Karpas-422 (cell line): ENCODE measurements around the gene PLK5. TPM values are rescaled to one million over a fixed set of nuclear protein-coding genes. Genes with fewer than 3 reads are reported as not detected.

Source experiments
- DNase-seq: peaks from one replicate; pipeline ENCODE4 v3.0.0-alpha.2; 2015
- H2AFZ ChIP-seq: fragments of 200-600 bp; sonication (generic); 2 replicates; pipeline ENCODE4 v1.6.1; 2014; ENCODE audit warnings: antibody characterized with exemption, low read length, mixed read lengths
- H3K27ac ChIP-seq: fragments of 200-600 bp; sonication (generic); 2 replicates; pipeline ENCODE4 v1.5.1; 2014; ENCODE audit warnings: mild to moderate bottlenecking, low read length, moderate library complexity
- H3K27me3 ChIP-seq: fragments of 200-600 bp; sonication (generic); 2 replicates; pipeline ENCODE4 v1.6.1; 2014; ENCODE audit warnings: low read length, mixed read lengths
- H3K36me3 ChIP-seq: fragments of 200-600 bp; sonication (generic); 2 replicates; pipeline ENCODE4 v1.6.1; 2014; ENCODE audit warnings: low read length, mixed read lengths; ENCODE audit not compliant: insufficient read depth
- H3K4me1 ChIP-seq: fragments of 200-600 bp; sonication (generic); 2 replicates; pipeline ENCODE4 v1.6.1; 2014; ENCODE audit warnings: mild to moderate bottlenecking, low read length, mixed read lengths
- H3K4me2 ChIP-seq: fragments of 200-600 bp; sonication (generic); 2 replicates; pipeline ENCODE4 v1.6.1; 2014; ENCODE audit warnings: low read length, low read depth, mild to moderate bottlenecking; ENCODE audit not compliant: poor library complexity, severe bottlenecking
- H3K4me3 ChIP-seq: fragments of 200-600 bp; sonication (generic); 2 replicates; pipeline ENCODE4 v1.5.1; 2014; ENCODE audit warnings: mild to moderate bottlenecking, antibody characterized with exemption, low read length, mixed read lengths
- H3K79me2 ChIP-seq: fragments of 200-600 bp; sonication (generic); 2 replicates; pipeline ENCODE4 v1.6.1; 2014; ENCODE audit warnings: mild to moderate bottlenecking, low read length, mixed read lengths
- H3K9ac ChIP-seq: fragments of 200-600 bp; sonication (generic); 2 replicates; pipeline ENCODE4 v1.6.0; 2014; ENCODE audit warnings: low read length
- H3K9me2 ChIP-seq: fragments of 200-600 bp; sonication (generic), shearing (Covaris generic); replicated peaks from 2 replicates; pipeline ENCODE4 v1.6.0; 2014; ENCODE audit warnings: mild to moderate bottlenecking, low read length, moderate library complexity; ENCODE audit not compliant: insufficient read depth
- H3K9me3 ChIP-seq: fragments of 300-700, 200-600 bp; sonication (generic); 2 replicates; pipeline ENCODE4 v1.6.1; 2014; ENCODE audit warnings: low read length, mixed read lengths
- H4K20me1 ChIP-seq: fragments of 200-600 bp; sonication (generic); 2 replicates; pipeline ENCODE4 v1.6.1; 2014; ENCODE audit warnings: mild to moderate bottlenecking, antibody characterized with exemption, low read length, low read depth; ENCODE audit not compliant: insufficient read depth
- total RNA-seq: library from RNA; depleted of rRNA; stranded (reverse); fragments of >200 nt; shearing (Covaris generic); gene quantifications from 2 replicates; pipeline ENCODE4 v1.2.3, GENCODE V29; 2014; ENCODE audit warnings: low replicate concordance

The PLK5 gene
- total RNA-seq, 1 experiment from 2014 or later: not detected

GRCh38 chr19:1549332-1549945 is 25.6 kb downstream of the PLK5 start:
- Histone ChIP-seq H4K20me1 (no peaks in the 10 kb centered on the region), H3K79me2 (no peaks in the 10 kb centered on the region), H2AFZ (no peak overlapping the region), H3K9me3 (no peaks in the 10 kb centered on the region), H3K4me1 (peaks cover 4% of the 10 kb centered on the region), H3K4me2 (no peak overlapping the region), H3K9me2 (no peaks in the 10 kb centered on the region), H3K36me3 (no peaks in the 10 kb centered on the region), H3K27me3 (no peaks in the 10 kb centered on the region), H3K4me3 (no peak overlapping the region), H3K9ac (no peak overlapping the region), H3K27ac (no peak overlapping the region)
- no peak for DNase-seq

- DNase-seq: no peak
- no peaks in the 10 kb centered on the region for H3K9me3 ChIP-seq
- no peaks in the 10 kb centered on the region for H4K20me1 ChIP-seq
- no peak overlapping the region for H3K27ac ChIP-seq
- H3K79me2 ChIP-seq: no peaks in the 10 kb centered on the region
- H3K4me2 ChIP-seq: no peak overlapping the region
- H3K4me1 ChIP-seq: peaks cover under 1% of the 10 kb centered on the region
- H3K36me3 ChIP-seq: no peaks in the 10 kb centered on the region
- H3K4me3 ChIP-seq: no peak overlapping the region
- no peaks in the 10 kb centered on the region for H3K27me3 ChIP-seq
- H3K9me2 ChIP-seq: no peaks in the 10 kb centered on the region
- H2AFZ ChIP-seq: no peak overlapping the region
- H3K9ac ChIP-seq: no peak overlapping the region
These were observed 27.5 kb downstream of the PLK5 start for GRCh38 chr19:1551068-1552040.

- Histone ChIP-seq H4K20me1 (no peaks in the 10 kb centered on the region), H3K9ac (no peak overlapping the region), H3K4me2 (no peak overlapping the region), H3K4me3 (no peak overlapping the region), H3K36me3 (no peaks in the 10 kb centered on the region), H3K9me2 (no peaks in the 10 kb centered on the region), H3K9me3 (no peaks in the 10 kb centered on the region), H3K27ac (no peak overlapping the region), H2AFZ (no peak overlapping the region), H3K4me1 (no peaks in the 10 kb centered on the region), H3K79me2 (no peaks in the 10 kb centered on the region), H3K27me3 (no peaks in the 10 kb centered on the region)
- no peak for DNase-seq
These were observed 29.5 kb downstream of the PLK5 start for GRCh38 chr19:1553415-1553814.

GRCh38 chr19:1554968-1555367 is 31.1 kb downstream of the PLK5 start:
- DNase-seq: no peak
- Histone ChIP-seq H3K4me3 (no peak overlapping the region), H3K27ac (no peak overlapping the region), H2AFZ (no peak overlapping the region), H3K9ac (no peak overlapping the region), H4K20me1 (no peaks in the 10 kb centered on the region), H3K4me1 (no peaks in the 10 kb centered on the region), H3K36me3 (no peaks in the 10 kb centered on the region), H3K4me2 (no peak overlapping the region), H3K9me3 (no peaks in the 10 kb centered on the region), H3K79me2 (no peaks in the 10 kb centered on the region), H3K9me2 (no peaks in the 10 kb centered on the region), H3K27me3 (no peaks in the 10 kb centered on the region)

GRCh38 chr19:1555487-1556389 is 31.9 kb downstream of the PLK5 start:
- H3K4me1 ChIP-seq: no peaks in the 10 kb centered on the region

GRCh38 chr19:1556390-1557070 is 32.7 kb downstream of the PLK5 start:
- no peak overlapping the region for H3K9ac ChIP-seq
- 0 out of 2 replicates have a peak, but pooled peaks cover 2% of the 10 kb centered on the region for H3K79me2 ChIP-seq
- H3K27me3 ChIP-seq: no peaks in the 10 kb centered on the region
- no peaks in the 10 kb centered on the region for H4K20me1 ChIP-seq
- H3K9me3 ChIP-seq: no peaks in the 10 kb centered on the region
- no peak for DNase-seq
- no peaks in the 10 kb centered on the region for H3K9me2 ChIP-seq
- H3K27ac ChIP-seq: no peak overlapping the region
- H3K4me1 ChIP-seq: no peaks in the 10 kb centered on the region
- no peaks in the 10 kb centered on the region for H3K36me3 ChIP-seq
- no peak overlapping the region for H3K4me3 ChIP-seq
- no peak overlapping the region for H3K4me2 ChIP-seq
- H2AFZ ChIP-seq: no peak overlapping the region

More at GRCh38 chr19:1555487-1556389, 31.9 kb downstream of the PLK5 start:
- H3K27ac ChIP-seq: no peak overlapping the region
- no peaks in the 10 kb centered on the region for H4K20me1 ChIP-seq
- H3K27me3 ChIP-seq: no peaks in the 10 kb centered on the region
- no peak overlapping the region for H2AFZ ChIP-seq
- no peaks in the 10 kb centered on the region for H3K9me3 ChIP-seq
- DNase-seq: no peak
- no peaks in the 10 kb centered on the region for H3K79me2 ChIP-seq
- H3K4me3 ChIP-seq: no peak overlapping the region
- H3K9ac ChIP-seq: no peak overlapping the region
- no peaks in the 10 kb centered on the region for H3K36me3 ChIP-seq
- no peak overlapping the region for H3K4me2 ChIP-seq
- no peaks in the 10 kb centered on the region for H3K9me2 ChIP-seq

GRCh38 chr19:1558552-1558951 is 34.7 kb downstream of the PLK5 start:
- Histone ChIP-seq H3K27ac (no peak overlapping the region), H3K9me2 (no peaks in the 10 kb centered on the region), H3K9me3 (no peaks in the 10 kb centered on the region), H3K36me3 (no peaks in the 10 kb centered on the region), H3K9ac (no peak overlapping the region), H4K20me1 (0 out of 2 replicates have a peak, but pooled peaks cover 4% of the 10 kb centered on the region), H3K4me2 (no peak overlapping the region), H3K4me1 (no peaks in the 10 kb centered on the region), H3K79me2 (0 out of 2 replicates have a peak, but pooled peaks cover 2% of the 10 kb centered on the region), H3K4me3 (no peak overlapping the region), H2AFZ (no peak overlapping the region), H3K27me3 (no peaks in the 10 kb centered on the region)
- no peak for DNase-seq
